Astrocyte (in vitro differentiated cells and primary cell): ENCODE measurements around the gene IVNS1ABP.

Source experiments
- CTCF ChIP-seq: IDR thresholded peaks from 2 replicates; pipeline ENCODE4 v1.5.1; 2011; ENCODE audit warnings: low read depth, mild to moderate bottlenecking, inconsistent platforms, low read length, moderate library complexity; ENCODE audit not compliant: insufficient read depth
- EZH2 ChIP-seq: IDR thresholded peaks from 2 replicates; pipeline ENCODE4 v1.6.1; 2012; ENCODE audit warnings: mild to moderate bottlenecking, low read length, inconsistent platforms; ENCODE audit not compliant: insufficient read depth

GRCh38 chr1:185257950-185258208 is 59.2 kb downstream of the IVNS1ABP start:
- TF ChIP-seq CTCF, result no peak
- no peak for TF ChIP-seq EZH2
